GM12878 (cell line): Measurements from ENCODE around the gene LRRC45.

Experiments used
- BRCA1 ChIP-seq: IDR thresholded peaks from 2 replicates; pipeline ENCODE4 v1.6.1; 2011; ENCODE audit warnings: low read depth, low read length, improper control_type of control experiment
- CEBPZ ChIP-seq: fragments of 150-350 bp; IDR thresholded peaks from 2 replicates; pipeline ENCODE4 v1.6.1; 2016; ENCODE audit warnings: low read depth, low read length
- CREM ChIP-seq: IDR thresholded peaks from 2 replicates; pipeline ENCODE4 v1.6.1; 2014; ENCODE audit warnings: antibody characterized with exemption, low read depth
- NFIC ChIP-seq: IDR thresholded peaks from 2 replicates; pipeline ENCODE4 v1.6.1; 2012; ENCODE audit warnings: low read depth, mild to moderate bottlenecking, inconsistent platforms, low read length, moderate library complexity
- NR2F1 ChIP-seq: fragments of 450-650 bp; conservative IDR thresholded peaks from 2 replicates; pipeline ENCODE4 v1.6.1; 2017; ENCODE audit warnings: mild to moderate bottlenecking
- POLR2A ChIP-seq: IDR thresholded peaks from 2 replicates; pipeline ENCODE4 v1.6.1; 2011; ENCODE audit warnings: low read depth, mild to moderate bottlenecking, low read length
- POLR2AphosphoS5 ChIP-seq: IDR thresholded peaks from 2 replicates; pipeline ENCODE4 v1.6.1; 2011; ENCODE audit warnings: mild to moderate bottlenecking, low read length, inconsistent platforms
- RAD21 ChIP-seq: IDR thresholded peaks from 2 replicates; pipeline ENCODE4 v1.6.1; 2011; ENCODE audit warnings: mild to moderate bottlenecking, low read depth, low read length, moderate library complexity; ENCODE audit not compliant: insufficient read depth
- SUZ12 ChIP-seq: fragments of 200-600 bp; sonication (generic); IDR thresholded peaks from one replicate; pipeline ENCODE4 v1.6.1; 2018; ENCODE audit warnings: antibody characterized with exemption, mild to moderate bottlenecking; ENCODE audit not compliant: unreplicated experiment
- TAF1 ChIP-seq: IDR thresholded peaks from 2 replicates; pipeline ENCODE4 v1.6.1; 2011; ENCODE audit warnings: mild to moderate bottlenecking, low read depth, low read length, borderline replicate concordance
- TCF12 ChIP-seq: IDR thresholded peaks from 2 replicates; pipeline ENCODE4 v1.6.1; 2011; ENCODE audit warnings: low read depth, mild to moderate bottlenecking, low read length
- YY1 ChIP-seq: IDR thresholded peaks from 2 replicates; pipeline ENCODE4 v1.6.1; 2011; ENCODE audit warnings: low read depth, mild to moderate bottlenecking, low read length
- TF ChIP-seq, protein P1 (sequence below), 3 experiments: IDR thresholded peaks in 2 of 3; conservative IDR thresholded peaks in 1 of 3; 2 replicates each; pipeline ENCODE4 v1.5.1; 2011; ENCODE audit warnings: low read depth in 3 of 3, low read length in 3 of 3, mild to moderate bottlenecking in 3 of 3, control low read depth in 2 of 3, moderate library complexity in 2 of 3, inconsistent platforms in 1 of 3, mixed read lengths in 1 of 3; ENCODE audit not compliant: control insufficient read depth in 2 of 3, insufficient read depth in 1 of 3; ENCODE audit errors: extremely low read depth in 1 of 3

DNA sequence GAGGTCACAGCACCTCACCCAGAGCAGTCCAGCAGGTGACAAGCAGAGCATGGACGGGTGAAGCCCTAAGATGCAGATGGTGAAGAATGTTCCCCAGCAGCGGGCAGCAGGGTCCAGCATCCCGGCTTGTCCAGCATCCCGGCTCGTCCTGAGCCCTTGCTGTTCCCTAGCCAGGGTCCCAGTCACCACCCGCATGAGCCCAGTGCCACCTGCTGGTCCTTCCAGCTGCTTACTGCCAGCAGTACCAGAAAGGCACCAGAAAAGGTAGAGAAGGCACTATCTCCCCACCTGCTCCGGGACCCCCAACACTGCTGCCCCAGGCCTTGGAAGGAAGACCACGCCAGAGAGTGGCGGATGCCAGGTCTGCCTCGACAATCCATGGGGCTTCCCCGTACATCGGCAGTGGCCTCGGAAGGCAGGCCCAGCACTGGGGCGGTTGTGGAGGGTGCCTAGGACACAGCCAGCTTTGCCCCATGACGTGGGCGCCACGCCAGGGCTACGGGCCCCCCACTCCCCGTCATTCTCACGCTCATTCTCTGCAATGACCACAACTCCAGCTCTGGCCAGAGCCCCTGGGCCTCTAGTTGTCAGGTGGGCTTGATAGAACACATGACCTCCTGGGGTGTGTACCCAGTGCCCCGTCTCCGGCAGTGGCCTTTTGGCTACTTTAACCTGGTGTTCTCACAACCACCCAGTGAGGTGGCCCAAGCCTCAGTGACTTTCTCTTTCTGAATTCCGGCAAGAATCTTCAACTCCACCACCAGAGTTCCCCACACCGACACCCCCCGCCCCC, 1.8 kb upstream of the LRRC45 start:
- no peak for TF ChIP-seq BRCA1
- no peak for TF ChIP-seq POLR2A
- TF ChIP-seq, protein P1, sequence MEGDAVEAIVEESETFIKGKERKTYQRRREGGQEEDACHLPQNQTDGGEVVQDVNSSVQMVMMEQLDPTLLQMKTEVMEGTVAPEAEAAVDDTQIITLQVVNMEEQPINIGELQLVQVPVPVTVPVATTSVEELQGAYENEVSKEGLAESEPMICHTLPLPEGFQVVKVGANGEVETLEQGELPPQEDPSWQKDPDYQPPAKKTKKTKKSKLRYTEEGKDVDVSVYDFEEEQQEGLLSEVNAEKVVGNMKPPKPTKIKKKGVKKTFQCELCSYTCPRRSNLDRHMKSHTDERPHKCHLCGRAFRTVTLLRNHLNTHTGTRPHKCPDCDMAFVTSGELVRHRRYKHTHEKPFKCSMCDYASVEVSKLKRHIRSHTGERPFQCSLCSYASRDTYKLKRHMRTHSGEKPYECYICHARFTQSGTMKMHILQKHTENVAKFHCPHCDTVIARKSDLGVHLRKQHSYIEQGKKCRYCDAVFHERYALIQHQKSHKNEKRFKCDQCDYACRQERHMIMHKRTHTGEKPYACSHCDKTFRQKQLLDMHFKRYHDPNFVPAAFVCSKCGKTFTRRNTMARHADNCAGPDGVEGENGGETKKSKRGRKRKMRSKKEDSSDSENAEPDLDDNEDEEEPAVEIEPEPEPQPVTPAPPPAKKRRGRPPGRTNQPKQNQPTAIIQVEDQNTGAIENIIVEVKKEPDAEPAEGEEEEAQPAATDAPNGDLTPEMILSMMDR (IDR thresholded peaks at IDR 0.05 in 2 of 3, conservative IDR thresholded peaks at IDR 0.05 in 1 of 3; ENCODE audit: control insufficient read depth in 2 of 3, extremely low read depth in 1 of 3, insufficient read depth in 1 of 3, low read depth in 3 of 3, low read length in 3 of 3): peak; percentile 71 to 87 (median 86)
- TF ChIP-seq SUZ12: no peak
- no peak for TF ChIP-seq TCF12
- TF ChIP-seq NFIC: no peak
- no peak for TF ChIP-seq POLR2AphosphoS5
- peak; percentile 87 for TF ChIP-seq RAD21
- no peak for TF ChIP-seq YY1
- TF ChIP-seq NR2F1: peak; percentile 34; the same call in 1 of the 2 replicates
- TF ChIP-seq CREM: no peak
- no peak for TF ChIP-seq TAF1
- TF ChIP-seq CEBPZ: no peak
